ENCODE results near the gene KRTAP5-3. TPM values are rescaled to one million over a fixed set of nuclear protein-coding genes. Genes with fewer than 3 reads are reported as not detected.

The KRTAP5-3 gene
- total and polyA plus RNA-seq, 4 donors = not detected

- Histone ChIP-seq H3K4me1 (ENCODE audit: control insufficient read depth in 5 of 5, insufficient read depth in 5 of 5, low read length in 5 of 5) (peaks cover 0 to 23% (median 16%) of the 10 kb centered on the region in 5 donors), H3K27me3 (ENCODE audit: control insufficient read depth in 3 of 3, insufficient read depth in 3 of 3, low read length in 2 of 3) (peaks cover 0 to 3% (median under 1%) of the 10 kb centered on the region in 3 donors), H3K27ac (ENCODE audit: low read depth in 1 of 2, low read length in 1 of 2) (no peak overlapping the region), H3K4me3 (no peak overlapping the region), H3K9me3 (ENCODE audit: control insufficient read depth in 4 of 4, insufficient read depth in 3 of 4, low read length in 3 of 4) (no peaks in the 10 kb centered on the region), H3K9ac (ENCODE audit: insufficient read depth in 1 of 2, low read length in 2 of 2) (no peak overlapping the region), H3K36me3 (ENCODE audit: control insufficient read depth in 4 of 4, insufficient read depth in 4 of 4, low read length in 4 of 4) (peaks cover 0 to 38% (median 2%) of the 10 kb centered on the region in 4 donors)
- no peak for ATAC-seq (ENCODE audit: insufficient read depth, low FRiP score)
- WGBS, 2 donors = 90 to 91% methylated on average over 8 of the region's 8 CpGs
- no peak for TF ChIP-seq CTCF (IDR thresholded peaks at IDR 0.05; ENCODE audit: control extremely low read depth, extremely low read depth)
- peak in 1 of 3 donors; percentile 6 for DNase-seq
Observed at GRCh38 chr11:1560649-1561251, 47.5 kb downstream of the KRTAP5-3 start.

- Histone ChIP-seq H3K4me3 (no peak overlapping the region), H3K36me3 (ENCODE audit: control insufficient read depth in 4 of 4, insufficient read depth in 4 of 4, low read length in 4 of 4) (peaks cover 0 to 36% (median 2%) of the 10 kb centered on the region in 4 donors), H3K4me1 (ENCODE audit: control insufficient read depth in 5 of 5, insufficient read depth in 5 of 5, low read length in 5 of 5) (peaks cover 0 to 28% (median 16%) of the 10 kb centered on the region in 5 donors), H3K9ac (ENCODE audit: insufficient read depth in 1 of 2, low read length in 2 of 2) (no peak overlapping the region), H3K9me3 (ENCODE audit: control insufficient read depth in 4 of 4, insufficient read depth in 3 of 4, low read length in 3 of 4) (no peaks in the 10 kb centered on the region), H3K27me3 (ENCODE audit: control insufficient read depth in 3 of 3, insufficient read depth in 3 of 3, low read length in 2 of 3) (peaks cover 0 to 6% (median 4%) of the 10 kb centered on the region in 3 donors), H3K27ac (ENCODE audit: low read depth in 1 of 2, low read length in 1 of 2) (peak overlapping the region; percentile 54 to 72)
- no peak for DNase-seq
- TF ChIP-seq CTCF (IDR thresholded peaks at IDR 0.05; ENCODE audit: control extremely low read depth, extremely low read depth) = no peak
- no peak for ATAC-seq (ENCODE audit: insufficient read depth, low FRiP score)
- WGBS, 2 donors = 89 to 90% methylated on average over 15 of the region's 15 CpGs
Observed at GRCh38 chr11:1560002-1560648, 48.1 kb downstream of the KRTAP5-3 start.

GRCh38 chr11:1559111-1559951 is 48.9 kb downstream of the KRTAP5-3 start:
- ATAC-seq (ENCODE audit: insufficient read depth, low FRiP score) (peak; percentile 81), DNase-seq (peak; percentile 43 to 68 (median 58))
- Histone ChIP-seq H3K4me1 (ENCODE audit: control insufficient read depth in 5 of 5, insufficient read depth in 5 of 5, low read length in 5 of 5) (peaks cover 0 to 24% (median 16%) of the 10 kb centered on the region in 5 donors), H3K36me3 (ENCODE audit: control insufficient read depth in 4 of 4, insufficient read depth in 4 of 4, low read length in 4 of 4) (peaks cover 0 to 33% (median 2%) of the 10 kb centered on the region in 4 donors), H3K4me3 (no peak overlapping the region), H3K9ac (ENCODE audit: insufficient read depth in 1 of 2, low read length in 2 of 2) (no peak overlapping the region), H3K9me3 (ENCODE audit: control insufficient read depth in 4 of 4, insufficient read depth in 3 of 4, low read length in 3 of 4) (no peaks in the 10 kb centered on the region), H3K27me3 (ENCODE audit: control insufficient read depth in 3 of 3, insufficient read depth in 3 of 3, low read length in 2 of 3) (peaks cover 0 to 6% (median 4%) of the 10 kb centered on the region in 3 donors), H3K27ac (ENCODE audit: low read depth in 1 of 2, low read length in 1 of 2) (peak overlapping the region; percentile 72 to 79)
- 37 to 53% methylated on average over 28 to 29 of the region's 29 CpGs for WGBS, 2 donors
- no peak for TF ChIP-seq CTCF (IDR thresholded peaks at IDR 0.05; ENCODE audit: control extremely low read depth, extremely low read depth)
